GM23248 (cell line): ENCODE measurements around the gene TNFAIP3.

ENCODE experiments used
- EZH2 ChIP-seq: fragments of 200-600 bp; sonication (generic); IDR thresholded peaks from 2 replicates; pipeline ENCODE4 v1.6.1; 2018; ENCODE audit warnings: antibody characterized with exemption, mild to moderate bottlenecking; ENCODE audit not compliant: insufficient read depth, poor library complexity, severe bottlenecking
- EZH2phosphoT487 ChIP-seq: fragments of 200-600 bp; sonication (generic); IDR thresholded peaks from 2 replicates; pipeline ENCODE4 v1.6.1; 2018; ENCODE audit warnings: antibody characterized with exemption, moderate library complexity, mild to moderate bottlenecking, low read depth; ENCODE audit not compliant: insufficient read depth

GRCh38 chr6:137823826-137824555 is 43.1 kb upstream of the TNFAIP3 start:
- TF ChIP-seq EZH2 (no peak), EZH2phosphoT487 (no peak)
